HCT116 (cell line): ENCODE measurements around the gene EBI3. TPM values are rescaled to one million over a fixed set of nuclear protein-coding genes. Genes with fewer than 3 reads are reported as not detected.

Experiments used
- ATAC-seq: fragments of 200-7000 bp; cut with Tn5 transposase; 2 replicates; pipeline ENCODE4 v1.9.1; 2020; ENCODE audit warnings: mild to moderate bottlenecking, moderate library complexity
- BruUV-seq: library from RNA; stranded (reverse); fragments of 400-500 nt; replicated peaks from 2 replicates; lab custom pipeline; 2021; lab: Mats Ljungman, UMichigan
- CTCF ChIA-PET: fragments of 300-600 bp; sonication (Branson Sonifier 250); formaldehyde crosslinking; loops from one replicate; lab custom pipeline; 2021; ENCODE audit warnings: antibody characterized with exemption; lab: Charles Lee
- POLR2A ChIA-PET: fragments of 300-600, 350-600 bp; sonication (Branson Sonifier 250); formaldehyde crosslinking; loops from one replicate; lab custom pipeline; 2021; ENCODE audit warnings: antibody characterized with exemption; lab: Charles Lee
- RAD21 ChIA-PET, 2 experiments: fragments of 300-600 bp; sonication (Branson Sonifier 250); formaldehyde crosslinking; loops; one replicate each; lab custom pipeline; 2023; ENCODE audit warnings: low total read pairs in 2 of 2; ENCODE audit not compliant: uncharacterized antibody in 2 of 2, unreplicated experiment in 2 of 2, low non-redundant PET in 1 of 2; lab: Charles Lee
- DNase-seq: peaks from one replicate; pipeline ENCODE4 v3.0.0-alpha.2; 2010; ENCODE audit warnings: low read depth, low spot score
- H2AFZ ChIP-seq: fragments of 200-600 bp; shearing (Covaris generic), sonication (generic); 2 replicates; pipeline ENCODE4 v1.6.1; 2017; ENCODE audit warnings: low read depth, mixed run types, mixed read lengths, antibody characterized with exemption, low read length; ENCODE audit not compliant: poor library complexity, severe bottlenecking
- H3K27ac ChIP-seq: 2 replicates; pipeline ENCODE4 v1.5.1; 2012; ENCODE audit warnings: low read depth, low read length
- H3K27me3 ChIP-seq: fragments of 200-600 bp; sonication (generic); 2 replicates; pipeline ENCODE4 v1.6.1; 2016; ENCODE audit warnings: mixed run types, low read length, mixed read lengths; ENCODE audit not compliant: insufficient read depth
- H3K36me3 ChIP-seq, 2 experiments: fragments of 200-500 bp in 1 of 2; fragments of 200-600 bp in 1 of 2; sonication (Bioruptor generic) in 1 of 2; sonication (generic) in 1 of 2; 2 replicates each; pipeline versions ENCODE4 v1.5.1 to v1.6.1; 2014 to 2016; ENCODE audit warnings: low read length in 2 of 2, inconsistent platforms in 1 of 2, mixed read lengths in 1 of 2, mixed run types in 1 of 2; ENCODE audit not compliant: insufficient read depth in 2 of 2, control insufficient read depth in 1 of 2
- H3K4me1 ChIP-seq, 2 experiments: fragments of 200-600 bp in 1 of 2; sonication (generic) in 1 of 2; 2 replicates each; pipeline versions ENCODE4 v1.5.1 to v1.6.1; 2012 to 2017; ENCODE audit warnings: low read length in 2 of 2, inconsistent platforms in 1 of 2, mild to moderate bottlenecking in 1 of 2, mixed read lengths in 1 of 2, mixed run types in 1 of 2, moderate library complexity in 1 of 2; ENCODE audit not compliant: insufficient read depth in 2 of 2, control insufficient read depth in 1 of 2
- H3K4me2 ChIP-seq: fragments of 200-600 bp; sonication (generic); 2 replicates; pipeline ENCODE4 v1.6.1; 2017; ENCODE audit warnings: mixed run types, low read length, mixed read lengths
- H3K4me3 ChIP-seq, 2 experiments: fragments of 200-600 bp in 1 of 2; sonication (generic) in 1 of 2; replicated peaks in 1 of 2; 2 replicates each; pipeline ENCODE4 v1.5.1; 2011 to 2016; ENCODE audit warnings: low read length in 2 of 2, control low read depth in 1 of 2, low read depth in 1 of 2, mild to moderate bottlenecking in 1 of 2, mixed read lengths in 1 of 2, mixed run types in 1 of 2
- H3K79me2 ChIP-seq: fragments of 200-600 bp; sonication (generic); 2 replicates; pipeline ENCODE4 v1.6.1; 2017; ENCODE audit warnings: mild to moderate bottlenecking, mixed run types, low read length, moderate library complexity, mixed read lengths; ENCODE audit not compliant: insufficient read depth
- H3K9ac ChIP-seq: fragments of 200-600 bp; sonication (generic); 2 replicates; pipeline ENCODE4 v1.6.1; 2016; ENCODE audit warnings: low read length, mixed read lengths
- H3K9me2 ChIP-seq: fragments of 200-600 bp; sonication (generic), shearing (Covaris generic); 2 replicates; pipeline ENCODE4 v1.6.1; 2017; ENCODE audit warnings: mixed run types, mild to moderate bottlenecking, moderate library complexity; ENCODE audit not compliant: insufficient read depth
- H3K9me3 ChIP-seq, 2 experiments: fragments of 200-500 bp in 1 of 2; fragments of 200-600 bp in 1 of 2; sonication (Bioruptor generic) in 1 of 2; sonication (generic) in 1 of 2; 2 replicates each; pipeline ENCODE4 v1.6.1; 2014 to 2017; ENCODE audit warnings: low read length in 2 of 2, mixed read lengths in 2 of 2, inconsistent platforms in 1 of 2, low read depth in 1 of 2, mild to moderate bottlenecking in 1 of 2, mixed run types in 1 of 2, moderate library complexity in 1 of 2; ENCODE audit not compliant: control insufficient read depth in 1 of 2, insufficient read depth in 1 of 2
- H4K20me1 ChIP-seq: fragments of 200-600 bp; sonication (generic), shearing (Covaris generic); 2 replicates; pipeline ENCODE4 v1.6.1; 2017; ENCODE audit warnings: mixed run types, mild to moderate bottlenecking, moderate library complexity; ENCODE audit not compliant: insufficient read depth
- CBX3 ChIP-seq: IDR thresholded peaks from 2 replicates; pipeline ENCODE4 v1.6.1; 2012; ENCODE audit warnings: low read depth
- CEBPB ChIP-seq: IDR thresholded peaks from 2 replicates; pipeline ENCODE4 v1.6.1; 2012; ENCODE audit warnings: low read depth
- POLR2AphosphoS5 ChIP-seq: IDR thresholded peaks from 2 replicates; pipeline ENCODE4 v1.6.1; 2011; ENCODE audit warnings: mild to moderate bottlenecking, low read depth, low read length, moderate library complexity
- RAD21 ChIP-seq: IDR thresholded peaks from 2 replicates; pipeline ENCODE4 v1.6.1; 2012; ENCODE audit warnings: low read depth, mild to moderate bottlenecking
- REST ChIP-seq: IDR thresholded peaks from 2 replicates; pipeline ENCODE4 v1.6.1; 2012; ENCODE audit warnings: low read depth
- SIN3A ChIP-seq: IDR thresholded peaks from 2 replicates; pipeline ENCODE4 v1.6.1; 2012; ENCODE audit warnings: low read depth
- SP1 ChIP-seq: IDR thresholded peaks from 2 replicates; pipeline ENCODE4 v1.6.1; 2012; ENCODE audit warnings: low read depth
- SRF ChIP-seq: IDR thresholded peaks from 2 replicates; pipeline ENCODE4 v1.6.1; 2012; ENCODE audit warnings: low read depth
- TCF7L2 ChIP-seq: IDR thresholded peaks from 2 replicates; pipeline ENCODE4 v1.7.0; 2011; ENCODE audit warnings: borderline replicate concordance, inconsistent platforms; ENCODE audit not compliant: insufficient read depth, insufficient read length; ENCODE audit errors: extremely low read depth
- YY1 ChIP-seq: IDR thresholded peaks from 2 replicates; pipeline ENCODE4 v1.6.1; 2011; ENCODE audit warnings: low read length, low read depth, moderate library complexity, mild to moderate bottlenecking; ENCODE audit not compliant: insufficient replicate concordance; ENCODE audit errors: extremely low read depth
- ZFX ChIP-seq: fragments of 450-650 bp; IDR thresholded peaks from 2 replicates; pipeline ENCODE4 v1.6.1; 2017
- ZNF274 ChIP-seq: fragments of 200-500 bp; sonication (Bioruptor generic); IDR thresholded peaks from 2 replicates; pipeline ENCODE4 v1.6.1; 2014; ENCODE audit warnings: mild to moderate bottlenecking, low read depth, low read length, inconsistent platforms
- intact Hi-C: fragments of 100-400 bp; cut with micrococcal nuclease; formaldehyde crosslinking; loops from 2 replicates; pipeline ENCODE4 v1.10.0; 2022
- total RNA-seq: library from RNA; stranded (reverse); gene quantifications from one replicate; pipeline ENCODE4 v1.2.1, GENCODE V29; 2021; ENCODE audit not compliant: unreplicated experiment

EBI3 gene
- total RNA-seq, 1 experiment from 2014 or later, result 1.2 TPM

GRCh38 chr19:4184718-4185352 lies 44.5 kb upstream of the EBI3 start:
- no peaks in the 10 kb centered on the region for H3K27me3 ChIP-seq
- H3K4me2 ChIP-seq, result no peak overlapping the region
- no peaks in the 10 kb centered on the region for H4K20me1 ChIP-seq
- POLR2A ChIA-PET, result no interaction called here
- no peak overlapping the region for H2AFZ ChIP-seq
- no peak for TF ChIP-seq CEBPB
- TF ChIP-seq TCF7L2, result no peak
- TF ChIP-seq SRF, result no peak
- TF ChIP-seq, all 23 proteins: peak for 0
- intact Hi-C loops, result loop anchor here (5.0 kb wide), 3 partner anchors 43 to 198 kb away; partner anchors contain the start of genes EEF2 and ZBTB7A
- Histone ChIP-seq H3K9ac (no peak overlapping the region), H3K36me3 (no peaks in the 10 kb centered on the region), H3K9me2 (no peaks in the 10 kb centered on the region), H3K4me1 (peaks cover 10 to 29% of the 10 kb centered on the region in 2 experiments), H3K79me2 (peaks cover 15% of the 10 kb centered on the region), H3K4me3 (no peak overlapping the region), H3K9me3 (no peaks in the 10 kb centered on the region), H3K27ac (no peak overlapping the region)
- no peak for ATAC-seq
- no peak for DNase-seq
- CTCF ChIA-PET, result no interaction called here
- no TSS peak for BruUV-seq
- RAD21 ChIA-PET, result no interaction called here

- DNase-seq, result no peak
- no peak overlapping the region for H3K4me3 ChIP-seq
- no peak overlapping the region for H3K9ac ChIP-seq
- H3K9me2 ChIP-seq, result no peaks in the 10 kb centered on the region
- H3K79me2 ChIP-seq, result peaks cover 15% of the 10 kb centered on the region
- no peaks in the 10 kb centered on the region for H3K9me3 ChIP-seq
- no TSS peak for BruUV-seq
- H3K4me2 ChIP-seq, result no peak overlapping the region
- H3K27me3 ChIP-seq, result no peaks in the 10 kb centered on the region
- no peak for ATAC-seq
- H2AFZ ChIP-seq, result no peak overlapping the region
- H4K20me1 ChIP-seq, result no peaks in the 10 kb centered on the region
- H3K4me1 ChIP-seq, result peaks cover 8 to 25% of the 10 kb centered on the region in 2 experiments
- TF ChIP-seq ZNF274 (no peak), RAD21 (no peak), SP1 (no peak), POLR2AphosphoS5 (no peak), SIN3A (no peak), CBX3 (no peak), YY1 (no peak), REST (no peak), ZFX (no peak), TCF7L2 (no peak)
- RAD21 ChIA-PET, result no interaction called here
- no peaks in the 10 kb centered on the region for H3K36me3 ChIP-seq
- CTCF ChIA-PET, result no interaction called here
- H3K27ac ChIP-seq, result no peak overlapping the region
- intact Hi-C loops, result loop anchor here (5.0 kb wide), 2 partner anchors 43 to 198 kb away; partner anchors contain the start of gene EEF2
- POLR2A ChIA-PET, result no interaction called here
These were observed 43.8 kb upstream of the EBI3 start for GRCh38 chr19:4185413-4186086.
